Hematopoietic multipotent progenitor cell treated with erythropoietin and hydrocortisone succinate and interleukin-3 and kit ligand, for 4 days (in vitro differentiated cells): Measurements from ENCODE around the gene IL1RL1.

ENCODE experiments used
- DNase-seq: peaks from one replicate; pipeline ENCODE4 v3.0.0-alpha.2; 2015

IL1RL1 gene

DNA sequence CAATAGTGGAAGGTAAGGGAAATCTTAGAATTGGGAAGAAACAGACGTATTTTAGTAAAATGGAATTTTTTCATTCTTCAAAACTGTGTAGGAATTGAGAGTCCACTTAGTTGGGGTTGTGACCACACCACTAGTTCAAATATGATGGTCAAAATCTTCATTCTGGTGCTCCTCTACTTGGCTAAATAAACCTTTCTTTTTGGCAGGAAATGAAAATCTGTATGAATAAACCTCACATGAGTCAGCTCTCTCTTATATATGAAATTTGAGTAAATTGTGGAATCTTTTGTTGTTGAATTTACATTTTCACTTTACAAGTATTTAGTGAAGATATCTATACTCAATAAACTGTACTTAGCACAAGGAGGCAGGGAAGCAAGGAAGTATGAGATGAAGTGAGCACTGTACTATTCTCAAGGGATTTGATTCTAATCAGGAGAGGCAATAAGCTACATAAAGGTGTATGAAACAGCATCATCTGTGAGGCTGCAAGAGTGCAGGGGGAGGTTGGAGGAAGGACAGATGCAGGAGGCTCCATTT lies 64.8 kb downstream of the IL1RL1 start:
- DNase-seq, result no peak

DNA sequence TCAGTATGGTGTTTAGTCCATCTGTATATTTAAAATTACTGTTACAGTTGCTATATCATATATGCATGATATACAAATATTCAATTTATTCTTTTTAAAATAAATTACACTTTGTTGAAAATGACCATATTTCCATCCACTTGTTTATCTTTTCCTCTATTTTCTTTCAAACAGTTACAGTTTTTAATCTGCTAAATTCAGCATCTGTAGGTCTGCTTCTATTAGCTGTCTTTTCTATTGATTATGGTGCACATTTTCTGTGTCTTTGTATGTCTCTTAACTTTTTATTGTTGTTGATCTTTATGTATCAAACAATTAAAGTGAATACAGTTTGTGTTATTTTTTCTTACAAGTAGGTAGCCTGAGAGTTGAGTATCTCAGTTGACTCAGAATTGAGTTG lies 72.4 kb downstream of the IL1RL1 start:
- DNase-seq, result no peak

DNA sequence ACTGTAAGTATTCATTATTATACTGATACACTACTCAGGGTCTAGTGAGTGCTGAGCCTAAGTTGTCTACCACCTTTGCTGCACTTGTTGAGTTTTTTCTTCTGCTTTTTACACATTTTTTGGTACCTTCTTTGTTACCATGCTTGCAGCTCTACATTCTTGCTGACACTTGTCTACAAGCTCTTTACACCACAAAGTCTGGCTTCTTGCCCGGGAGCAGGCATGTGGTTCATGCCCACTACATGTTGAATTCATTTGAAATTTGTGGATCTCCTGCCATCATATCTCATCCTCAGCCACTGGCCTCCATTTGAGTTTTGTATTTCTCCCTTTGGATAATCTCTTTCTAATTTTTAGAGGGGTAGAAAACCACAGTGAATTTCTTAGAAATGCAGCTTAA lies 74.2 kb downstream of the IL1RL1 start:
- DNase-seq, result no peak

DNA sequence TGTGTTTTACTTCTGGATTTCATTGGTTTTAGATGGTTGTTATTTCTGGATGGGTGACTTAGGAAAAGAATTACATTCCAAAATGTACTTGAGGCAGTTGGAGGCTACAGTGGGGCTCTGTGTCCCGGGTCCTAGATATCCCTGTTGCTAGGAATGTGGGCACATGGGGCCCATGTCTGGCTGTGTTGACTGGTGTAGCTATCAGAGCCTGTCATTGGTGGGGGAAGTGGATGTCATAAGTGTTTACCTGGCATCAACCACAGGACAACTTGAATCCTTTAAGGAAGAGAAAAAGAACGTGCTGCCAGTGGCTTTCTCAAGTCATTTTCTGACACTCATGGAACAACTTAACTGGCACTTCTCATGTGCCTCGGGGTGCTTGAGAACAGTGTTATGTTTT lies 74.6 kb downstream of the IL1RL1 start:
- DNase-seq, result no peak

DNA sequence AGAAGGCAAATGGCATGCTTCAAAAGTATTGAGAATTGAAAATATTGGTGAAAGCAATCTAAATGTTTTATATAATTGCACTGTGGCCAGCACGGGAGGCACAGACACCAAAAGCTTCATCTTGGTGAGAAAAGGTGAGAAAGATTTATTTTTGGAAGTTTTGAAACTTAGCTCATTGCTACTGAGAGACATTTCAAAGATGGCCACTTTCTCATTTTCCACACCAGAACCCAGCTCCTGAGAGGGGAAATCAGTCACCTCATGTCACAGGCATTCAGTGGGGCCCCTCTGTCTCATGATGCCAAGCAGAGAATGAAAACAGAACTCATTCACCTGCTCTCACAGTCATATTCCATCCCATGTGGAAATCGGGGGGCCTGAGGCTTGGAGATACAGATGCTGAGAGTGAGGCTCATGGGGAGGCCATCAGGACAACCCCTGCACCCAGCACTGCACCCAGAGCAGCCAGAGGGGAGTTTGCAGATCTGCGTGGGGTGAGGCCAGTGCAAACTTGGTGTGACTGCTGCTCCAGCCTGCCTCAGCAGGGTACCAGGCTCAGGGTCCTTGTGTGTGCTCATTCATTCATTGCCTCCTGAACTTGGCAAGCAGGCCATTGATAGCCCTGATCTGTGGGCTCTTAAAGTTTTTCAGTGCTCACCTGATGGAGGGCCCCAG lies 75.6 kb downstream of the IL1RL1 start:
- no peak for DNase-seq

DNA sequence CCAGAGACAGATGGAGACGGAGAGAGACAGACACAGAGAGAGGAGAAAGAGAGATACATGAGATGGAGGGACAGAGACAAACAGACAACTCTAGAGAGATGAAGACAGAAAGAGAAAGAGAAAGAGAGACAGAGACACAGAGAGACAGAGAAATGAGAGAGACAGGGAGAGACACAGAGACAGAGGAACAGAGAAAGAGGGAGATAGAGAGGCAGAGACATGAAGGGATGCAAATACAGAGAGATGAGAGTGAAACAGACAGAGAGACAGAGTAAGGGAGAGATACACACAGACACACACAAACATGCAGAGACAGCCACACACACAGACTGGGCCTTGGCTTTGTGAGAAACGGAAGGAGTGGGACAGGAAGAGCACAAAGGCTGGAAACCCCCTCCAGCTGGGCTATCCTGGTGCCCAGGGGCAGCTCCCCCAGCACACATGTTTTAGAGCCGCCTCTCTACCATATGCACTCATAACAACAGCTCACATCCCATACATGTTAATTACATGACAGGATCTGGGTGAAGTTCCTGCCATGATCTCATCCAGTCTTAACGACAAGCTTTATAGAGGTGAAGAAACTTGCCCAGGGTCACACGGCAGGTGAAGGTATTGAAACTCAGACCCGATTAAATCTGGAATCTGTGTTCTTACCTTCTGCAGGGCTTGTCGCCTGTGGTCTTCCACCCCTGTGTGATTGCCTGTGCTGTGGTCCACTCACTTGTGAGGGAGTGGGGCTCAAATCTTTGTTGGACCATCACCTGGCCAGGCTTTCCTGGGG lies 76.6 kb downstream of the IL1RL1 start:
- DNase-seq, result no peak

DNA sequence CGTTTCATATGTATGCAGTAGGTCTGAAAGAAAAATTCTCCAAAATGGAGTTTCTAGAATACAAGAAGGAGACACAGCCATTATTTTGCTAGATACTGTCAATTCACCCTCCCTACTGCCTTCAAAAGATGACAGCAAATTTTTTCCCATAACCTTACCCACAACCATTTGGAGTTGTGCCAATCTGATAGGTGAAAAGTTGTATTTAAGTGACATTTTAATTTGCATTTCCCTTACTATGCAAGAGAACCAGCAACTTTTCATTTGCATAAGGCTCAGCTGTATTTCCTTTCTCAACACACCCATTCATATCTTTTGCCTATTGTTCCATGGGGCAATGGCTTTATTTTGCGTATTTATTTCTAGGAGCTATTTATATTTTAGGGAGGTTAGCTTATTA lies 80.2 kb downstream of the IL1RL1 start:
- peak; percentile 83 for DNase-seq

DNA sequence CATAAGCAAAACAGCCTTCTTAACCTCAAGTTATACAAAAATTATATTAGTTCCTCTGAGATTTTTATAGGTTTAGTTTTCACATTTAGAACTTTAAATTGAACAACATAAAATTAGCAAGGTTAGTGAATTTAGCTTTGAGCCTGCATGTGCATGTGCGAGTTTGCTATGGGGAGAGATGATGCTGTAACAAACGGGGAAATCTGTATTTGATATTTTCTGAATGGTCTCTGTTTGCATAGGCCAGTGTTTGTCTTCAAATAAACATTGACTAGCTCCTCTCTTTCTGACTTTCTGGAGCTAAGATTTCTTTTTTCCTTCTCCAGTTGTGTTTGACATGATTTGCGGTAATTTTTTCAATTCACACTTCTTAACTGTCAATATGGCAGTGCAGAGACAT lies 80.7 kb downstream of the IL1RL1 start:
- no peak for DNase-seq

DNA sequence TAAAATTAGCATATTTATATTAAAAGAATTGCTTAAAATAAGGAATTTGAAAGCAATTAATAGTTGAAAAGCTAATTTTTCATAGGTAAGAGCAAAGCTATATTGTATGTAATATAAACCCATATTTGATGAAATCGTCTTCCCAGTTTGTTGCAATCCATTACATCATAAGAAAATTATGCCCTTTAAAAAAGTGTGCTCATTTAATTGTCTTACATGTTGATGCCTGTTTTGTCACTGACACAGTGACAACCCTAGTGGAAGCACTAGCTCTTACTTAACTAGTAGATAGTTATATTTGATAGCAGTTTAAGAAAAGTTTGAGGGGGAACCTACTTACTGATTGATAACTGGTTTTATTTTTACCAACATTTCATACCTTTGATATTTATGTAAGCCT lies 81.6 kb downstream of the IL1RL1 start:
- DNase-seq, result no peak

DNA sequence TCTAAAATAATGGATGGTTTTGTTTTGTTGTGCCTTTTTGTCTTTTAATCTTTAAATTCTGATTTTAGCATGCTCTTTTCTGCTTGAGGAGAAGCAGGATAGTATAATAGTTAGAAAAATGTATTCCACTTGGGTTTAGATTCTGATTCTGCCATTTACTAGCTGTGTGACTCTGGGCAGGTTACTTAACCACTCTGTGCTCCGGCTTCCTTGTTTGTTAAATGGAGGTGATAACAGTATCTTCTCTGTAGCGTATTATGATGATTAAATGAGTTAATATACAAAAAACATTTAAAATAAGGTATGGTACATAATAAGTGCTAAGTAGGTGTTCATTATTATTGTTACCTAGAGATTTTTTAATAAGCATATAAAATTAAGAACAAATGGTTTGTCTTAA lies 84.6 kb downstream of the IL1RL1 start:
- no peak for DNase-seq

DNA sequence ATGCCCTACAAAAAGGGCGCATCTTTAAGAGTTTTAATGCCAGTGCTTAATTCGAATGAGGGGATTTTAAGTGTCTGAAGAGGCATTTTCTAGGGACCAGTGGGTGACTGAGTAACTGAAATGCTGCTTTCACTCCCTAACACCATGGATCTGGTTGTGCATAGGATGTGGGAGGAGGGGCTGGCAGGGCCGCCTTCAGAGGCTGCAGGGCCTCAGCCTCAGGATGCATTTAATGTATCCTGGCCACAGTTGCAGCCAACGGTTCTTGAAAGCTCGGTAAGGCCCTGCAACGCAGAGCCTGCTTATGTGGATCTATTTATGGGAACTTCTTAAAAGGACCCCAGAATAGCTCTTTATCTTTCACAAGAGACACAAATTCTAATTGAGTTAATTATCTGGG lies 85.8 kb downstream of the IL1RL1 start:
- DNase-seq, result no peak

DNA sequence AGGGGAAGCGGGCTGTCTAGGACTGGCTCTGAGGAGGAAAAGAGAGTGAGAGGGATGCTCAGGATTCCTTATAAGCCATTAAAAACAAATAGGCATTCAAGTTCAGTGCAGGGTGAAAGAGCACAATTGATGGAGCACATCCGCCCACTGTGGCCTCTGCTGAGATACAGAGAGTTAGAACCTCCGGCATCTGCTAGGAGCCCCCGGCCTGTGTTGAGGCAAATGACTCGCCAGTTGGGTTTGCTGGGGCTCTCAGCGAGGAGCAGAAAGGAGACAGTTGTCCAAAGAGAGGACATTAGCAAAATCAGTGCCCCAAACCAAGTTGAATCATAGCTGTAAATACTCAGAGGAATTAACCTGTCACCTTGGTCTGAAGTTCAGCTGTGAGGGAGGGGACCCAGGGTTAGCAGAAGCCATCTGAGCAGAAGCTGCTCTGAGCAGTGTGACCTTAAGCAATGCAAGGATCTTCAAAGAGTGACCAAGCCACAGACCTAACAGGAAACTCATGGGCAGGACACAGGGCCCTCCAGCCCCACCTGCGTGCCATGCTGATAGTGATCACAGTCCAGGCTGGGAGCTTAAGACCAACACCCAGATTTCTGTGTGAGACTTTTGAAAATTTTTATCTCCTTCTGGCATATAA lies 88.3 kb downstream of the IL1RL1 start:
- DNase-seq, result peak; percentile 28

DNA sequence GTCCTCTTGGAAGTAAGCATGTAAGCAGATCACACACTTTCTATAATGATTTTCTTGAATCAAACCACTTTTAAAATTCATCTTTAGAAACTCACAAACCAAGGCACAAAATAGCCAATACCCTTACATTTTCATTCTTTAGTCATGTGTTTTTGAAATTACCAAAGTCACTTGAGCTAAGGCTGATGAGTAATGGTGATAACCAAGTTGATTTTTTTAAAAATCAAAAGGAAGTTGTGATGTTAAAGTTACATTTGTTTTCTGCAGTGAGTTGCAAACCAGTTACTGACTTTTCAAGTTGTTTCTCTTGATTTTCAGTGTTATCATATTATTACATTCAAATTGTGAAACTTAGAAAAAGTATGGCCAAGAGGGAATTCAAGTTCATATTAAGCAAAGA lies 90.1 kb downstream of the IL1RL1 start:
- peak; percentile 26 for DNase-seq
